ENCODE results near the gene SLC25A14. TPM values are rescaled to one million over a fixed set of nuclear protein-coding genes. Genes with fewer than 3 reads are reported as not detected.
"Not testable (repeated sequence)": the region's sequence is repeated elsewhere in the genome, so short reads cannot be mapped to it uniquely, and the experiment has no call there.

SLC25A14 gene
- total RNA-seq, 2 donors from 2014 or later: 6.4 to 7.1 TPM

- DNase-seq: no peak
- intact Hi-C loops (cut with DNase I): no loop called here
- Histone ChIP-seq H3K27ac (no peak overlapping the region), H3K27me3 (no peaks in the 10 kb centered on the region), H3K4me1 (no peaks in the 10 kb centered on the region), H3K9me3 (no peaks in the 10 kb centered on the region), H3K9ac (ENCODE audit: low read depth in 2 of 2, low read length in 2 of 2) (no peak overlapping the region), H3K36me3 (no peaks in the 10 kb centered on the region), H3K4me3 (no peak overlapping the region)
- TF ChIP-seq CTCF (IDR thresholded peaks at IDR 0.05): no peak
Observed at GRCh38 chrX:130300010-130300282, 39.8 kb upstream of the SLC25A14 start.

- Histone ChIP-seq H3K36me3 (no peaks in the 10 kb centered on the region), H3K4me3 (no peak overlapping the region), H3K27ac (no peak overlapping the region), H3K9me3 (no peaks in the 10 kb centered on the region), H3K9ac (ENCODE audit: low read depth in 2 of 2, low read length in 2 of 2) (no peak overlapping the region), H3K4me1 (no peaks in the 10 kb centered on the region), H3K27me3 (no peaks in the 10 kb centered on the region)
- no peak for TF ChIP-seq CTCF (IDR thresholded peaks at IDR 0.05)
- intact Hi-C loops (cut with DNase I): no loop called here
- no peak for DNase-seq
Observed at GRCh38 chrX:130301405-130301804, 38.3 kb upstream of the SLC25A14 start.

GRCh38 chrX:130301977-130302376 lies 37.7 kb upstream of the SLC25A14 start:
- H3K27ac ChIP-seq: no peak overlapping the region
- no peak for TF ChIP-seq CTCF (IDR thresholded peaks at IDR 0.05)
- DNase-seq: no peak
- intact Hi-C loops (cut with DNase I): no loop called here
- H3K36me3 ChIP-seq: no peaks in the 10 kb centered on the region
- H3K4me1 ChIP-seq: no peaks in the 10 kb centered on the region
- no peak overlapping the region for H3K4me3 ChIP-seq
- no peak overlapping the region for H3K9ac ChIP-seq (ENCODE audit: low read depth in 2 of 2, low read length in 2 of 2)
- H3K27me3 ChIP-seq: no peaks in the 10 kb centered on the region
- H3K9me3 ChIP-seq: no peaks in the 10 kb centered on the region

- intact Hi-C loops (cut with DNase I): no loop called here
- no peak for DNase-seq
Observed at GRCh38 chrX:130304587-130305368, 34.9 kb upstream of the SLC25A14 start.

GRCh38 chrX:130319886-130320285 lies 19.8 kb upstream of the SLC25A14 start:
- intact Hi-C loops (cut with DNase I); H3K27ac ChIP-seq; H3K36me3 ChIP-seq; DNase-seq; H3K4me1 ChIP-seq; H3K27me3 ChIP-seq; H3K9me3 ChIP-seq; H3K9ac ChIP-seq (ENCODE audit: low read depth in 2 of 2, low read length in 2 of 2); H3K4me3 ChIP-seq: not testable (repeated sequence)

More at GRCh38 chrX:130304587-130305368, 34.9 kb upstream of the SLC25A14 start:
- Histone ChIP-seq H3K4me1 (no peaks in the 10 kb centered on the region), H3K9ac (ENCODE audit: low read depth in 2 of 2, low read length in 2 of 2) (no peak overlapping the region), H3K9me3 (no peaks in the 10 kb centered on the region), H3K4me3 (no peak overlapping the region), H3K27ac (no peak overlapping the region), H3K36me3 (no peaks in the 10 kb centered on the region), H3K27me3 (no peaks in the 10 kb centered on the region)
- TF ChIP-seq CTCF (IDR thresholded peaks at IDR 0.05): no peak

- Histone ChIP-seq H3K9ac (ENCODE audit: low read depth in 2 of 2, low read length in 2 of 2) (no peak overlapping the region), H3K36me3 (no peaks in the 10 kb centered on the region), H3K4me1 (no peaks in the 10 kb centered on the region), H3K27me3 (no peaks in the 10 kb centered on the region), H3K9me3 (no peaks in the 10 kb centered on the region), H3K4me3 (no peak overlapping the region), H3K27ac (no peak overlapping the region)
- intact Hi-C loops (cut with DNase I): no loop called here
- no peak for DNase-seq
- no peak for TF ChIP-seq CTCF (IDR thresholded peaks at IDR 0.05)
Observed at GRCh38 chrX:130321550-130321949, 18.2 kb upstream of the SLC25A14 start.
